ENCODE results near the gene STEAP3. TPM values are rescaled to one million over a fixed set of nuclear protein-coding genes. Genes with fewer than 3 reads are reported as not detected.

Gene STEAP3
- polyA plus RNA-seq, 10 donors, result 5.1 to 20.8 (median 15.3) TPM

DNA sequence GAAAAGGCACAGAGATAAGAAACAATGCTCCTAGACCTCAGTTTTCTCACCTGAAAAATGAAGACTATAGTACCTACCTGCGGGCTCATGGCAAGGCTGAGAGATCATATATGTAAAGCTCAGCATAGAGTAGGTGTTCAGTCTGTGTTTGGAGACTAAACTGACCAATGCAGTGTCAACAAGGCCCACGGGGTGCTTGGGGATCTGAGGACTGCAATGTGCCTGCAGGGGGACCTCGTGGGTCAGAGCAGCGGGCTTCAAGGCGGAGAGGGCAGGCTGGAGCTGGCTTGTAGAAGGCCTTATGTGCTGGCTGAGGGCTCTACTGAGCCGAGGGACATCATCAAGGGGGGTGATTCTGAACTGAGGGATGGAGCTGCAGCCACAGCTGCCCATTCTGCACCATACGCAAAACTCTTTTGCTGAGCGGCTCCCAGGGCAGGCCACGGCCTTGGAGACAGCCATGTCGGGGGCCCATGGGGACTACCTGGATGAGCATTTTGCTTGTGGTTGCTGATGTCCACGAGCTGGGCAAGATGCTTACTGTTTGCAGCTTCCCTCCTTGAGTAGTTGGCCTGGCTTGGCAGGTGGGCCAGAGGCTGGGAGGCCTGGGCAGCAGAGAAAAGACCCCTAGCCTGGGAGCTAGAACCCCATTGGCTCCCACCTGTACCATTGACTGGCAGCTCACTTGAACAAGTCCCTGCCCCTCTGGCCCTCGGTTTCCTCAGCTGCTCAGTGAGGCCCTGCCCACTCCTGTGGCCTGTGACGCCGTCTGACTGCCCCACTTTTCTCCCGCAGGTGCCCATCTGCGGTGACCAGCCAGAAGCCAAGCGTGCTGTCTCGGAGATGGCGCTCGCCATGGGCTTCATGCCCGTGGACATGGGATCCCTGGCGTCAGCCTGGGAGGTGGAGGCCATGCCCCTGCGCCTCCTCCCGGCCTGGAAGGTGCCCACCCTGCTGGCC is 23.5 kb downstream of the STEAP3 start:
- DNase-seq, result no peak

DNA sequence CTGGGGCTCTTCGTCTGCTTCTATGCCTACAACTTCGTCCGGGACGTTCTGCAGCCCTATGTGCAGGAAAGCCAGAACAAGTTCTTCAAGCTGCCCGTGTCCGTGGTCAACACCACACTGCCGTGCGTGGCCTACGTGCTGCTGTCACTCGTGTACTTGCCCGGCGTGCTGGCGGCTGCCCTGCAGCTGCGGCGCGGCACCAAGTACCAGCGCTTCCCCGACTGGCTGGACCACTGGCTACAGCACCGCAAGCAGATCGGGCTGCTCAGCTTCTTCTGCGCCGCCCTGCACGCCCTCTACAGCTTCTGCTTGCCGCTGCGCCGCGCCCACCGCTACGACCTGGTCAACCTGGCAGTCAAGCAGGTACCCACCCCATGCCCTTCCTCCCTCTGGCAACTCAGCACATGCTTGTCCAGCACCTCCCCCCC is 24.2 kb downstream of the STEAP3 start:
- DNase-seq, result no peak

DNA sequence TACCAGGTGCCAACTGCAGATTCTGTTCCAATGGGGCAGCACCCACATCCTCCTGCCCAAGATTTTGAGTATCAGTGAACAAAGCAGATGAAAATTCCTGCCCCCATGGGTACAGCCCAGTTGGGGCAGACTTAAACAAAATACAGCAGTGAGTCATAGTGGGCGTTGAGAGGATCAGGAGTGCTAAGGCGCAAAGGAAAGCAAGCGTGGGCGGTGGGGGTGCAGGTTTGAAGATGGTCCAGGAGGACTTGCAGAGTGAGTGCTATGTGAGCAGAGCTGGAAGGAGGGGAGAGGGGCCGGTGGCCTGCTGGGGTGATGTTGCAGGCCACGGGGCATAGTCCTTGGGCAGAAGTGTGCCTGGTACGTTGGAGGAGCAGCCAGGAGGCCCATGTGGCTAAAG is 24.7 kb downstream of the STEAP3 start:
- DNase-seq, result no peak

DNA sequence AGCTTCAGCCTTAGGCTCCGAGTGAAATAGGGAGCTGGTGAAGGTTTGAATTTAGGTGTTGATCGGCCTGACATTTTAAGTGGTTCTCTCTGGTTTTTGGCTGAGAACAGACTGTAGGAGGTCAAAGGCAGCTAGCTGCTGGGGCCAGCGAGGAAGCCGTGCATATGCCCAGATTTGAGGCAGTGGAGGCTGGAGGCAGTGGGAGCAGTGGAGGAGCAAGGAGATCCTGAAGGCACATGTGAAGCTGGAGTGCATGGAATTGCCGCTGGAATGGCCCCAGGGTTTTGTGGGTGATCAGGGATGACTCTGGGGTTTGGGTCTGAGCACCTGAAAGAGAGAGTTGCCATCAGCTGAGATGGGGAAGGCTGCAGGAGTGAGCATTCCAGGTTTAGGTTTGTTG is 25.1 kb downstream of the STEAP3 start:
- no peak for DNase-seq

DNA sequence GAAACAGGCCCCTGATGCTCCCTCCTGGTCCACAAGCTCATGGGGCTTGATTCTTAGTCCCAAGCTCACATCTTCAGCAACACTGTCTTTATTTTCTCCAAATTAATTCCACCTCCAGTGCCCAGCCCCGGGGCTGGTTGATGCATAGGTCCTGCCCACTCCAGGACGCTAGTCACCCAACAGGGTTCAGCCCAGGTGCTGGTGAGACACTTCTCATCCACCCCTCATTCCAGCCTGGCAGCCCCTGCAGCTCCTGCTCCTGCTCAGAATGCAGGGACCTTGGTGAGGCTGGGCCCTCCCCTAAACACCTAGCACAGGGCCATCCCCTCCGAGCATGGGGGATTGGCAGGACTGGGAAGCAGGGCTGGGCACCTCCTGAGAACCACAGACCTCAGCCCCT is 25.7 kb downstream of the STEAP3 start:
- no peak for DNase-seq

DNA sequence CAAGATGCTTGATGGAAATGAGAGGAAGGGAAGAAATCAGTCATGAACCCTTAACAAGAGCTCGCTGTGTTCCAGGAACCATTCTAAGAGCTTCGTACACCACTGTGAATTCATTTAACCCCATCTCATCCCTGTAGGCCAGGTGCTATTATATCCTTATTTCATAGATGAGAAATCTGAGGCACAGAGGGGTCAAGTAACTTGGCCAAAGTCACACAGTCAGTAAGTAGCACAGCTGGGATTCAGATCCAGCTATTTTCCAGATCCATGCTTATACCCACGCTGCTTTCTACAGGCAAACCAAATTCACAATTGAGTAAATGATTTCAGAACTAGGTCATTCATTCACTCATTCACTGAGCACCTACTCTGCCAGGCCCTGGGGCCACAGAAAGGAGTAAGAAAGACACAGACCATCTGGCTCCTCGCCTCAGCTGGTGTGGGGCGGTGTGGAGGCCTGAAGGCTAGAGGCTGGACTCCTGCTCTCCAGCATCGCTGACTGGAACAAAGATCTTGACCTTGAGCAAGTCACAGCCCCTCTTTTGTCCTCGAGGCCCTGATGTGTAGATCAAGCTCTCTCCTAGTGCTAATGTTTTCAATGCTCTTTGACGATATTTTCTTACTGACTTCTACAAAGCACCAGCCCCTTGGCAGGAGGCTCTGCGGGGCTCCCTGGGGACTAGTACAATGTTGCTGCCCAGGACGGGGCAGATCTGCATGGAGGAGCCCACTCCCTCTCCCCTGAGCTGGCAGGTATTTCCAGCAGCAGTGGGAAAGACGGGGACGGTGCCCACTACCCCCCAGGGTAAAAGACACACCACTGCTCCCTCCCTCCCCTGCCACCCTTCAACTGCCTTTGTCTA is 26.5 kb downstream of the STEAP3 start:
- DNase-seq, result no peak

- DNase-seq, result no peak
Measured at GRCh38 chr2:119250718-119251290, 27.2 kb downstream of the STEAP3 start.

GRCh38 chr2:119251652-119252051 is 28.0 kb downstream of the STEAP3 start:
- no peak for DNase-seq

GRCh38 chr2:119252186-119253113 is 28.8 kb downstream of the STEAP3 start:
- DNase-seq, result peak in 1 of 3 donors; percentile 90

GRCh38 chr2:119253114-119253702 is 29.6 kb downstream of the STEAP3 start:
- no peak for DNase-seq

- DNase-seq, result no peak
Measured at GRCh38 chr2:119253760-119254600, 30.3 kb downstream of the STEAP3 start.

GRCh38 chr2:119254601-119255080 is 31.0 kb downstream of the STEAP3 start:
- DNase-seq, result no peak

- DNase-seq, result peak in 2 of 3 donors; percentile 51 to 93
Measured at GRCh38 chr2:119255760-119256581, 32.3 kb downstream of the STEAP3 start.

- no peak for DNase-seq
Measured at GRCh38 chr2:119256582-119256921, 32.9 kb downstream of the STEAP3 start.

DNA sequence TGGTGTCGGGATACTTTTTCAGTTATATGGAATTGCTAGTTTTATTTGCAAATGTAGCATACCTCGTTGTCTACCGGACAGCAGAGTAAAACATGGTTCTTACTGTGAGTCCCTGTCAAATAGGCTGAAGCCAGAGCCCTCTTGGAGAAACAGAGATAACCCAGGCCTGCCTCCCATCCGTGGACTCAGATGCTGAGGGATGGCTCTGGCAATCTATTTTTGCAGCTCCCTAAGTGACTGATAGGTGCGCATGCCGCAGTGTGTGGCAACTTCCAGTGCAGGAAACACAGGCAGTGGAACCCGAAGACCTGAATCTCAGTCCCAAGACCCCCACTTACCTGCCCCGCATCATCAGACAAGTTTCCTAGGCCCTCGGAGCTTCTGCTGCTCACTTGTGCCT is 33.6 kb downstream of the STEAP3 start:
- DNase-seq, result no peak

DNA sequence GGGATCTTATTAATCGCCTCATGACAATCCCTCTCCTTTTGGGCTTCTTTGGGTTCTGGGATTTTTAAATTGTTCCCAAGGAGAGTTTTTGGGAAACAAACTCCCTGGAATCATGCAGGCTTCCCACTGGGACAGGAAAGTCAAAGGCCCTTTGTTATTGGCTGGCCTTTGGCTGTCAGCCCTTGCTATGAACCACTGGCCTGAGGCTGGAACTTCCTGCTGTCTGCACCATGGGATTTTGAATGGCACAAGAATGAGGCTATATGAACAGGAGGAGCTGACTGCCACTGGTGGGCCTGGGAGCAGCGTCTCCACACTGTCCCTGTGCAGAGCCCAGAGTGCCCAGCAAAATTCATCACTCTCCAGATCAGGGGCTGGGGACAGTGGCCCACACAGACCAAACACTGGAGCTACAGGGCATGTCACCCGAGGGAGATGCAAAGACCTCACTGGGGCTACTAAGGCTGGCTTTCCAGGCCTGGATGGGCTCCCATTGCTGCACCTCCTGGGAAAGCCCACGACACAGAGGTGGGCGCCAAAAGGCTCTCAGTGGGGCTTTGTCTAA is 35.7 kb downstream of the STEAP3 start:
- DNase-seq, result no peak

- DNase-seq, result peak in 1 of 3 donors; percentile 60
Measured at GRCh38 chr2:119260646-119261492, 37.2 kb downstream of the STEAP3 start.
